T-cell (primary cell): ENCODE results near the gene RHOJ. TPM values are rescaled to one million over a fixed set of nuclear protein-coding genes. Genes with fewer than 3 reads are reported as not detected.

Experiments
- ATAC-seq, 4 experiments: fragments of 200-7000 bp in 3 of 4; fragments of 150-1000 bp in 1 of 4; cut with Tn5 transposase; replicated peaks in 1 of 4; 1 replicate in 3 of 4; 2 replicates in 1 of 4; pipeline ENCODE4 v1.10.0; 2021; ENCODE audit warnings: moderate library complexity in 3 of 4, mild to moderate bottlenecking in 2 of 4, moderate number of reproducible peaks in 1 of 4
- CTCF ChIA-PET, 2 donors: fragments of 300-600 bp; sonication (Branson Sonifier 250); formaldehyde crosslinking; loops; one replicate each; lab custom pipeline; 2022; ENCODE audit warnings: antibody characterized with exemption in 2 of 2; lab: Charles Lee
- POLR2A ChIA-PET, 2 donors: fragments of 300-600 bp; sonication (Branson Sonifier 250); formaldehyde crosslinking; loops; one replicate each; lab custom pipeline; 2022; ENCODE audit warnings: antibody characterized with exemption in 2 of 2; lab: Charles Lee
- DNase-seq, 35 experiments: peaks; one replicate each; pipeline versions ENCODE4 v3.0.0 to v3.0.0-alpha.2; 2013 to 2023
- H3K27ac ChIP-seq: one replicate; pipeline ENCODE4 v1.5.1; 2013; ENCODE audit warnings: low read length
- H3K27me3 ChIP-seq, 2 experiments: replicated peaks in 1 of 2; 1 replicate in 1 of 2; 2 replicates in 1 of 2; pipeline versions ENCODE4 v1.6.1 to v1.7.0; 2013; ENCODE audit warnings: low read length in 1 of 2, mixed read lengths in 1 of 2; ENCODE audit not compliant: control insufficient read depth in 2 of 2, insufficient read depth in 2 of 2; ENCODE audit errors: extremely low read depth in 1 of 2
- H3K36me3 ChIP-seq, 2 donors: 1 replicate in 1 of 2; 2 replicates in 1 of 2; pipeline versions ENCODE4 v1.6.1 to v1.7.0; 2013; ENCODE audit warnings: low read length in 1 of 2; ENCODE audit not compliant: control insufficient read depth in 2 of 2, insufficient read depth in 1 of 2; ENCODE audit errors: extremely low read depth in 1 of 2
- H3K4me1 ChIP-seq, 2 experiments: 1 replicate in 1 of 2; 2 replicates in 1 of 2; pipeline versions ENCODE4 v1.6.1 to v1.7.0; 2013; ENCODE audit warnings: low read length in 2 of 2, mixed read lengths in 1 of 2; ENCODE audit not compliant: insufficient read depth in 2 of 2, control insufficient read depth in 1 of 2; ENCODE audit errors: extremely low read depth in 1 of 2
- H3K4me3 ChIP-seq, 2 donors: 1 replicate in 1 of 2; 2 replicates in 1 of 2; pipeline versions ENCODE4 v1.5.1 to v1.7.0; 2013; ENCODE audit warnings: mild to moderate bottlenecking in 2 of 2, low read length in 1 of 2, moderate library complexity in 1 of 2; ENCODE audit not compliant: control insufficient read depth in 1 of 2; ENCODE audit errors: extremely low read depth in 1 of 2
- H3K9me3 ChIP-seq: 2 replicates; pipeline ENCODE4 v1.7.0; 2013
- H3K27ac Mint-ChIP-seq, 2 donors: one replicate each; pipeline ENCODE4 v1.8.0; 2020 to 2021; ENCODE audit warnings: mild to moderate bottlenecking in 2 of 2, mixed read lengths in 2 of 2
- H3K27me3 Mint-ChIP-seq, 2 donors: one replicate each; pipeline ENCODE4 v1.8.0; 2021 to 2022; ENCODE audit warnings: mixed read lengths in 2 of 2
- H3K36me3 Mint-ChIP-seq: one replicate; pipeline ENCODE4 v1.8.0; 2021; ENCODE audit warnings: mixed read lengths
- H3K4me1 Mint-ChIP-seq, 3 donors: one replicate each; pipeline ENCODE4 v1.8.0; 2020 to 2022; ENCODE audit warnings: mixed read lengths in 3 of 3, mild to moderate bottlenecking in 1 of 3
- H3K4me3 Mint-ChIP-seq, 3 donors: one replicate each; pipeline ENCODE4 v1.8.0; 2020 to 2022; ENCODE audit warnings: mild to moderate bottlenecking in 3 of 3, mixed read lengths in 3 of 3, moderate library complexity in 3 of 3
- H3K9me3 Mint-ChIP-seq, 3 donors: one replicate each; pipeline ENCODE4 v1.8.0; 2020 to 2022; ENCODE audit warnings: mixed read lengths in 3 of 3
- WGBS: methylation state at CpG from one replicate; pipeline ENCODE4 v1.1.5; 2013; ENCODE audit warnings: missing lambda C conversion rate; ENCODE audit not compliant: insufficient coverage; 5-methylcytosine and 5-hydroxymethylcytosine counted together
- total RNA-seq, 35 experiments: library from RNA in 6 of 35; stranded (reverse) in 6 of 35; fragments of 120-200 nt in 1 of 35; gene quantifications; one replicate each; pipeline versions ENCODE4 v1.2.1 to v1.2.4 and lab custom pipeline; 2013 to 2026

RHOJ gene
- total RNA-seq, 5 donors from 2014 or later (not counting 1 experiment from before 2014, with no cell fraction given) = not detected

- Histone ChIP-seq H3K4me3 (no peak overlapping the region), H3K9me3 (no peaks in the 10 kb centered on the region), H3K4me1 (no peaks in the 10 kb centered on the region), H3K27me3 (no peaks in the 10 kb centered on the region), H3K36me3 (no peaks in the 10 kb centered on the region), H3K27ac (no peak overlapping the region)
- Mint-ChIP-seq H3K9me3 (no peaks in the 10 kb centered on the region), H3K4me3 (no peak overlapping the region), H3K4me1 (no peaks in the 10 kb centered on the region), H3K27ac (no peak overlapping the region), H3K27me3 (peaks cover 8 to 9% of the 10 kb centered on the region in 2 donors), H3K36me3 (no peaks in the 10 kb centered on the region)
- POLR2A ChIA-PET = no interaction called here
- ATAC-seq (no peak), DNase-seq (no peak)
- no CpG with 5 or more reads among the region's 2 CpGs for WGBS
- CTCF ChIA-PET = no interaction called here
Observed at GRCh38 chr14:63212209-63212608, 8.0 kb downstream of the RHOJ start.

- peaks cover 8 to 9% of the 10 kb centered on the region in 2 donors for H3K27me3 Mint-ChIP-seq
- H3K27me3 ChIP-seq = no peaks in the 10 kb centered on the region
- H3K4me1 ChIP-seq = no peaks in the 10 kb centered on the region
- H3K36me3 ChIP-seq = no peaks in the 10 kb centered on the region
- H3K9me3 ChIP-seq = no peaks in the 10 kb centered on the region
- H3K4me3 Mint-ChIP-seq = no peak overlapping the region
- no peak overlapping the region for H3K27ac ChIP-seq
- ChIA-PET CTCF (no interaction called here), POLR2A (interaction anchor here in 1 of 2 donors (0.5 kb wide), 1 partner anchor 22 kb away, joined by 8 read pairs; no protein-coding TSS in a partner anchor)
- H3K27ac Mint-ChIP-seq = no peak overlapping the region
- no peak for DNase-seq
- H3K9me3 Mint-ChIP-seq = no peaks in the 10 kb centered on the region
- no peak overlapping the region for H3K4me3 ChIP-seq
- ATAC-seq = no peak
- no peaks in the 10 kb centered on the region for H3K36me3 Mint-ChIP-seq
- H3K4me1 Mint-ChIP-seq = no peaks in the 10 kb centered on the region
- WGBS = 60% methylated on average over 1 of the region's 2 CpGs
Observed at GRCh38 chr14:63212776-63213500, 8.7 kb downstream of the RHOJ start.

GRCh38 chr14:63214417-63215196 is 10.4 kb downstream of the RHOJ start:
- ChIA-PET POLR2A (no interaction called here), CTCF (no interaction called here)
- no peak overlapping the region for H3K4me3 Mint-ChIP-seq
- no peaks in the 10 kb centered on the region for H3K9me3 Mint-ChIP-seq
- Histone ChIP-seq H3K27ac (no peak overlapping the region), H3K4me3 (no peak overlapping the region), H3K27me3 (no peaks in the 10 kb centered on the region), H3K4me1 (no peaks in the 10 kb centered on the region), H3K36me3 (no peaks in the 10 kb centered on the region), H3K9me3 (no peaks in the 10 kb centered on the region)
- no peak overlapping the region for H3K27ac Mint-ChIP-seq
- 64% methylated on average over 2 of the region's 5 CpGs for whole genome bisulfite sequencing
- DNase-seq (no peak), ATAC-seq (no peak)
- H3K4me1 Mint-ChIP-seq = no peaks in the 10 kb centered on the region
- peaks cover 11 to 16% of the 10 kb centered on the region in 2 donors for H3K27me3 Mint-ChIP-seq
- H3K36me3 Mint-ChIP-seq = no peaks in the 10 kb centered on the region

GRCh38 chr14:63220526-63220925 is 16.3 kb downstream of the RHOJ start:
- WGBS = no CpG with 5 or more reads among the region's 3 CpGs
- ATAC-seq = no peak

GRCh38 chr14:63223596-63223995 is 19.4 kb downstream of the RHOJ start:
- Histone ChIP-seq H3K9me3 (no peaks in the 10 kb centered on the region), H3K27me3 (no peaks in the 10 kb centered on the region), H3K27ac (no peak overlapping the region), H3K36me3 (no peaks in the 10 kb centered on the region), H3K4me1 (no peaks in the 10 kb centered on the region), H3K4me3 (no peak overlapping the region)
- H3K27me3 Mint-ChIP-seq = peaks cover 20 to 24% of the 10 kb centered on the region in 2 donors
- no peak overlapping the region for H3K4me3 Mint-ChIP-seq
- no peaks in the 10 kb centered on the region for H3K36me3 Mint-ChIP-seq
- ChIA-PET POLR2A (no interaction called here), CTCF (no interaction called here)
- H3K27ac Mint-ChIP-seq = no peak overlapping the region
- ATAC-seq (no peak), DNase-seq (no peak)
- H3K4me1 Mint-ChIP-seq = no peaks in the 10 kb centered on the region
- H3K9me3 Mint-ChIP-seq = peaks cover 0 to 3% (median 0%) of the 10 kb centered on the region in 3 donors
- 83% methylated on average over 2 of the region's 3 CpGs for WGBS

More at GRCh38 chr14:63220526-63220925, 16.3 kb downstream of the RHOJ start:
- H3K36me3 Mint-ChIP-seq = no peaks in the 10 kb centered on the region
- H3K9me3 Mint-ChIP-seq = peaks cover 0 to 3% (median 0%) of the 10 kb centered on the region in 3 donors
- H3K27me3 ChIP-seq = no peaks in the 10 kb centered on the region
- POLR2A ChIA-PET = no interaction called here
- H3K4me1 Mint-ChIP-seq = no peaks in the 10 kb centered on the region
- DNase-seq = no peak
- no peak overlapping the region for H3K4me3 Mint-ChIP-seq
- CTCF ChIA-PET = no interaction called here
- no peaks in the 10 kb centered on the region for H3K9me3 ChIP-seq
- H3K36me3 ChIP-seq = no peaks in the 10 kb centered on the region
- H3K27ac Mint-ChIP-seq = no peak overlapping the region
- H3K27ac ChIP-seq = no peak overlapping the region
- no peak overlapping the region for H3K4me3 ChIP-seq
- peaks cover 22 to 23% of the 10 kb centered on the region in 2 donors for H3K27me3 Mint-ChIP-seq
- no peaks in the 10 kb centered on the region for H3K4me1 ChIP-seq

- H3K36me3 ChIP-seq = no peaks in the 10 kb centered on the region
- H3K4me3 ChIP-seq = no peak overlapping the region
- H3K27ac ChIP-seq = no peak overlapping the region
- DNase-seq = no peak
- Mint-ChIP-seq H3K27me3 (peaks cover 18 to 19% of the 10 kb centered on the region in 2 donors), H3K4me3 (no peak overlapping the region), H3K9me3 (peaks cover 0 to 3% (median 0%) of the 10 kb centered on the region in 3 donors), H3K27ac (no peak overlapping the region), H3K4me1 (no peaks in the 10 kb centered on the region), H3K36me3 (no peaks in the 10 kb centered on the region)
- POLR2A ChIA-PET = no interaction called here
- no peaks in the 10 kb centered on the region for H3K9me3 ChIP-seq
- H3K4me1 ChIP-seq = no peaks in the 10 kb centered on the region
- no peaks in the 10 kb centered on the region for H3K27me3 ChIP-seq
- ATAC-seq = no peak
- CTCF ChIA-PET = no interaction called here
- WGBS = no CpG with 5 or more reads among the region's 4 CpGs
Observed at GRCh38 chr14:63224196-63224595, 20.0 kb downstream of the RHOJ start.
